NT2/D1 (cell line): ENCODE measurements around the gene FRMPD1.

ENCODE experiments used
- SUZ12 ChIP-seq: IDR thresholded peaks from 2 replicates; pipeline ENCODE4 v1.6.1; 2011; ENCODE audit not compliant: insufficient read length, insufficient read depth; ENCODE audit errors: extremely low read depth
- YY1 ChIP-seq: IDR thresholded peaks from 2 replicates; pipeline ENCODE4 v1.6.1; 2011; ENCODE audit not compliant: insufficient read length, insufficient read depth
- ZNF274 ChIP-seq: IDR thresholded peaks from 2 replicates; pipeline ENCODE4 v1.6.1; 2011; ENCODE audit warnings: mild to moderate bottlenecking, low read depth, low read length

DNA sequence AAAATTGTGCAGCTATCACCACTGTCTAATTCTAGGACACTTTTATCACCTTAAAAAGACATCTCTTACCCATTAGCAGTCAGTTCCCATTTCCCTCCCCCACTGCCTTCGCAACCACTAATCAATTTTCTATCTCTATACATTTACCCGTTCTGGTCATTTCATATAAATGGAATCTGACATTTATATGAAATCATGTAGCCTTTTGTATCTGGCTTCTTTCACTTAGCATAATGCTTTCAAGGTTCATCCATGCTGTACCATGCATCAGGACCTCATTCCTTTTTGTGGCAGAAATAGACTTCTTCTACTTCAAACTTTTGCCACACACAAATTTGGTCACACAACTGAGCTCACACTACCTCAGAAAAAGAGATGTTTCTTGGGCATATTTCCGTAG lies 32.2 kb downstream of the FRMPD1 start:
- TF ChIP-seq ZNF274 (no peak), YY1 (no peak), SUZ12 (no peak)
